Suprapubic skin (tissue), 3 donors: ENCODE data around the gene USP34.

Experiments used
- CTCF ChIP-seq, 2 donors: fragments of 200-600 bp in 1 of 2; fragments of 450-650 bp in 1 of 2; sonication (generic) in 1 of 2; IDR thresholded peaks; one replicate each; pipeline ENCODE4 v1.5.1; 2016 to 2019; ENCODE audit warnings: antibody characterized with exemption in 2 of 2, mild to moderate bottlenecking in 1 of 2, moderate library complexity in 1 of 2
- POLR2AphosphoS5 ChIP-seq, 3 donors: sonication (generic); formaldehyde crosslinking; IDR thresholded peaks; one replicate each; pipeline ENCODE4 v1.6.1; 2017; ENCODE audit warnings: antibody characterized with exemption in 3 of 3

- TF ChIP-seq CTCF (IDR thresholded peaks at IDR 0.05) (no peak), POLR2AphosphoS5 (IDR thresholded peaks at IDR 0.05) (no peak)
Measured at GRCh38 chr2:61465045-61465444, 5.8 kb downstream of the USP34 start.
